Frontal cortex (tissue), 4 donors: ENCODE data around the gene WNT2B. TPM values are rescaled to one million over a fixed set of nuclear protein-coding genes. Genes with fewer than 3 reads are reported as not detected.

Experiments
- DNase-seq, 2 donors: peaks; one replicate each; pipeline ENCODE4 v3.0.0; 2012; ENCODE audit warnings: low spot score in 2 of 2
- FAIRE-seq: peaks from 2 replicates; lab custom pipeline; 2012; peaks lifted over from hg19 to GRCh38; lab: Jason Lieb, UNC
- total RNA-seq: library from RNA; depleted of rRNA; stranded (reverse); fragments of >200 nt; gene quantifications from one replicate; pipeline ENCODE4 v1.2.3, GENCODE V29; 2014
- donor health status: control.
- donor health status: control.
- donor health status: control.

WNT2B gene
- total RNA-seq, 1 donor from 2014 or later = 2.0 TPM

DNA sequence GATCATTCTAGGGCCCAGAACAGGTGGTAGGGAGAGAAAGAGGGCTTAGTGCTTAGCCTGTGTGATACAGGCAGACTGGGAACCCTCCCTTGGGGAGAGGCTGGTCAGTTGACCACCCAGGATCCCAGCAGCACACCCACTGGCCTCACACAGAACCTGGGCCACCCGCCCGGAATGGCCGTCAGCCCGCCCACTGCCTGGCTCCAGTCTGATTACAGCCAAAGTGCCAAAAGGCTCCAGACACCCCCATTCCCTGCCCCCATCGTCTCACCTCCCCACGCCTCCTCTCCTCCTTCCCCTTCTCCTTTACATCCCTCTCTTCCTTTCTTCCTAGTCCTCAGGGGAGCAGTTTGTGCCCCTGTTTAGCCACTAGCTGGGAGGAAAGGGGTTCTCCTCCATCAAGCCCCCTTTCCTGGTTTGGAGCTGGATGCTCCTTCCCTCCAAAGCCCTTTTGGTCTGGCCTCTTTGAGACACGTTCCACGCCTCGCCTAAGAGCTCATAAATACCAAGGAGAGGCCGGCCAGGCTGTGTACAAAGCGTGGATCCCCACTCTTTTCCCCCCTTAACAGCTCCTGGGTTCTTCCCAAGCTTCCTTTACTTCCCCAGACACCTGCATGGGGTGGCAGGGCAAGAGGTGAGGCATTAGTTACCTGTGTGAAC lies 4.6 kb upstream of the WNT2B start:
- no peak for DNase-seq
- no peak for FAIRE-seq

GRCh38 chr1:112504661-112505399 lies 3.9 kb upstream of the WNT2B start:
- DNase-seq = no peak
- FAIRE-seq = no peak

- DNase-seq = no peak
- no peak for FAIRE-seq
These were observed 3.4 kb upstream of the WNT2B start for GRCh38 chr1:112505400-112505785.

DNA sequence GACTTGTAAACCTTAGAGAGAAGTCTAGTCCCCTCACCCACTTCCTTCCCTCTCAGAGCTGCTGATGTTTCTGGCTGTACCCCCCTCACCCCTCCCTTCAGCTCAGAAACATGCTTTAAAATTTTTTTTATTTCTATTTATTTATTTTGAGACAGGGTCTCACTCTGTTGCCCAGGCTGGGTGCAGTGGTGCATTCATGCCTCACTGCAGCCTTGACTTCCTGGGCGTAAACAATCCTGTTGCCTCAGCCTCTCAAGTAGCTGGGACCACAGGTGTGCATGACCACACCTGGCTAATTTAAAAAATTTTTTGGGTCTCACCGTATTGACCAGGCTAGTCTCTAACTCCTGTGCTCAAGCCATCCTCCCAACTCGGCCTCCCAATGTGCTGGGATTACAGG lies 2.9 kb upstream of the WNT2B start:
- FAIRE-seq (no peak), DNase-seq (no peak)

DNA sequence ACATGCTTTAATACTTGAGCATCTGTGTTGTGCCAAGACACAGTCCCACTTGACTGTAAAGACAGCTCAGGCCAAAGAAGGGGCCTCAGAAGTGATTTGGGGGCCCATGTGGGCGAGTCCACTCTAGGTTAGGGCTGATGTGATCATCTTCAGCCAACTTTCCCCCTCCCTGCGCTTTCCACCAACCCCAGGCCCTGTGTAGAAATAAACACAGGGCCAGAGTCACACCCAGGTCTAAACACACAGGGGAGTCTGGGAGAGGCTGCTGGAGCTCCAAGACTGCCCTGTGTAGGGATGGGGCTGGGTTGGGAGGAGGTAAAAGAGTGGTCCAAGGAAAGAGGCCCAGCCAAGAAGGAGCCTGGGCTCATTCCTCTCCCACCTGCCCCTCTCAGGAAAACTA lies 2.5 kb upstream of the WNT2B start:
- DNase-seq (no peak), FAIRE-seq (no peak)

- FAIRE-seq = no peak
- DNase-seq = no peak
These were observed 2.0 kb upstream of the WNT2B start for GRCh38 chr1:112506731-112507130.

DNA sequence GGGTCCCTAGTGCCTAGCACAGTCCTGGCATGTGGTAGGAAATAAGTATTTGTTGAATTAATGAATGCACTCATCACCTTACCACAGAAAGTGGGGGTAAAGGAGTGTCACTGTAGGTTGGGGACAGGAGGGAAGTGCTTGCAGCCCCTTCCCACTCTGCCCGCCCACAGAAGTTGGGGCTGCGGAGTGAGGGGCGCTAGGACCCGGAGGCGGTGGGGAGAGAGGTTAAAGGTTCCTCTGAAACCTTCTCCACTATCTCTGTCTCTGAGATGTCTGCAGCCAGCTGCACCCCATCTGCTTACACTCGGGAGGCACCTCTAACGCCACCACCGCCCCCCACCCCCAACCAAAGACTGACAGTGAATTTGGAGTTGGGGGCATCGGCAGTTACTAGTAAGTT lies 1.4 kb upstream of the WNT2B start:
- FAIRE-seq = no peak
- DNase-seq = no peak

DNA sequence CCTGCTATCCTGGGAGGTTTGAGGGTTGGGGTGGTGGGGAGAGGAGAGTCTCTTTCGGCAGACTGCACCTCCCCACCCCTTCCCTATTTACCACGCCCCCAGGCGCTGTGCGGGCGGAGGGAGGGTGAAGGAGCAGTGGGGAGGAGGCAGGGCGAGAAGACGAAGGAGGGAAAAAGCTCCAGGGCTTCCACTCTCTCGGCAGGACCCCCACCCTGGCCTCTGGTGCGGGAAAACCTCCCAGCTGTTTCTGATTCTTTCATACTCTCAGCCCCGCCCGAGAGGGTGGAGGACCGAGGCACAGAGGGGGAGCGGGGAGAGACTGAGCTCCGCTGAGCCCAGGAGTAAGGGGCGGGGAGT lies 866 bp upstream of the WNT2B start:
- DNase-seq (no peak), FAIRE-seq (no peak)

GRCh38 chr1:112509005-112509659 lies 367 bp downstream of the WNT2B start:
- DNase-seq = no peak
- no peak for FAIRE-seq

- no peak for FAIRE-seq
- no peak for DNase-seq
These were observed 954 bp downstream of the WNT2B start for GRCh38 chr1:112509660-112510178.

DNA sequence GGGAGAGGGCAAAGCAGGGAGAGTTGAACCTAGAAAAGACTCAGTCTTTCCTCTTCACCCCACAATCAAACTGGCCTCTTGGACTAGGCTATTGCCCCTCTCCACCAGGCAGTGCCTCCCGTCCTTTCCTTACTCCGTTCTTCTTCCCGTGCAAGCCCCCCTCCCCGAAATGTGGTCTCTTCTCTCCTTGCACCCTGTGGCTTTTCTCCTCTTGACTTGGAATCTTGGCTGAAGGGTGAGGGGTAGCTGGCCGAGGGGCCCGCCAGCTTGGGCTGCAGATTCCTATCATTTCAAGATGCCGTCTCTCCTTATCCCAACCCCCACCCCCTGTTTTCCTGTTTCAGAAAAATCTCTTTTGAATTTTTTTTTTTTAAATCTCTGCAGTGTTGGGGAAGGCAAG lies 1.6 kb downstream of the WNT2B start:
- FAIRE-seq (no peak), DNase-seq (no peak)

DNA sequence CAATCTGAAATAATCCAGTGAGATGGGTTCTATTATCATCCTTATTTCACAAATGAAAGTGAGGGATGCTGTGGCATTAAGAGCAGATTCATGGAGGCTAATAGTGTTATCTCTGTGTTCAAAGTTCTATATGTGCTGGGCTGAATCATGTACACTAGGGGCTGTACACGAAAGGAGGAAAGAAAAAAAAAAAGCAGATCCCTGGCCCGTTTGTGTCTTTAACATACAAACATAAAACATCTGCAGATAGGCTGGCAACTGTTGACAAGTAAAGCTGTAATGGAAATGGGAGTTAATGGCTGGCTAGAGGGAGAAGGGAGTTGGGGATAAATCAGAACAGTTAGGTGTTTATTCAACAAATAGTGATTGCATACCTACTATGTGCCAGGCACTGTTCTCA lies 3.1 kb downstream of the WNT2B start:
- DNase-seq = no peak
- no peak for FAIRE-seq

DNA sequence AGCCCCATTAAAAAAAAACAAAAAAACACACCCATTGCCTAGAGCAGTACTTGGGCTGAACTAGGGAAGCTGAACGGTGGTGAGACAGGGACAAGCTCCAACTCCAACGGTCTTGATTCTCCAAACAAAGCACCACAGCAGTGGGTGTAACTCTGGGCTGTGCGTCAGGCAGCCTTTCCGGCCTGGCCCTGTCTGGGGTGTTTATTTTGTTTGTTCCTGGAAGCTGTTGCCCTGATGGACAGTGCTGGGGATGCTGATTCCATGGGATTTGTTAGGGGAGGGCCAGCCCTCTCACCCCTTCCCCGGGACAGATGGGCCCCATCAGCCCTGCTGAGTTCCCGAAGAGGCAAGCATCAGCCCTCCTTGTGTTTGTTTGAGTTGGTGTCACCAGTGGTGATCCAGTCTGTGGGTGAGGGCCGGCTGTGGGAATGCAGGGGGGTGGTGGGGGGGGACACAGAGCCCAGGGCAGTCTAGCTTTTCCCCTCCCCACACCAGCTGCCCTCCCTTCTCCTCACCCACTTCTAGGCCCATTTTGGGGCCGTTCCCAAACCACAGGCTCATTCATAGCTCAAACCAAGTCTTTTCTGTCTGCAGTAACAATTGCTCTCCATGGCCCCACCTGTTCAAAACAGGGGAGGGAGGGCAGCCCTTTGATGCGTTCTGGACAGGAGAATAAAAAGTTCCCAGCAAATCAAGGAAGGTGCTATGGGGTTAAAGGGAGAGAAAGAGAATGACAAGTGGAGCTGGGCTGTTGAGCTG lies 4.5 kb downstream of the WNT2B start:
- FAIRE-seq = no peak
- no peak for DNase-seq

DNA sequence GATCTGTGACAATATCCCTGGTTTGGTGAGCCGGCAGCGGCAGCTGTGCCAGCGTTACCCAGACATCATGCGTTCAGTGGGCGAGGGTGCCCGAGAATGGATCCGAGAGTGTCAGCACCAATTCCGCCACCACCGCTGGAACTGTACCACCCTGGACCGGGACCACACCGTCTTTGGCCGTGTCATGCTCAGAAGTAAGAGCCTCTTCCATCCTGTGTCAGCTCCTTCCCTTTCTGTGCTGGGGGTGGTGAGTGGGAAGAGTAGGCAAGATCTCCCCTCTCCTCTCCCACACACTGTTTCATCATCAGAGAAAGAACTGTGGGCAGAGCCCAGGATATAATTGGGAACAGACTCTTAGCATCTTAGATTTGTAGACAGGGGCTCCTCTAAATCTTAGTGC lies 6.1 kb downstream of the WNT2B start:
- no peak for FAIRE-seq
- DNase-seq = no peak

- DNase-seq = no peak
These were observed 6.7 kb downstream of the WNT2B start for GRCh38 chr1:112515311-112516009.

GRCh38 chr1:112516141-112516540 lies 7.4 kb downstream of the WNT2B start:
- no peak for DNase-seq
- FAIRE-seq = no peak

More at GRCh38 chr1:112515311-112516009, 6.7 kb downstream of the WNT2B start:
- FAIRE-seq = no peak

GRCh38 chr1:112517231-112517630 lies 8.5 kb downstream of the WNT2B start:
- DNase-seq (no peak), FAIRE-seq (no peak)

DNA sequence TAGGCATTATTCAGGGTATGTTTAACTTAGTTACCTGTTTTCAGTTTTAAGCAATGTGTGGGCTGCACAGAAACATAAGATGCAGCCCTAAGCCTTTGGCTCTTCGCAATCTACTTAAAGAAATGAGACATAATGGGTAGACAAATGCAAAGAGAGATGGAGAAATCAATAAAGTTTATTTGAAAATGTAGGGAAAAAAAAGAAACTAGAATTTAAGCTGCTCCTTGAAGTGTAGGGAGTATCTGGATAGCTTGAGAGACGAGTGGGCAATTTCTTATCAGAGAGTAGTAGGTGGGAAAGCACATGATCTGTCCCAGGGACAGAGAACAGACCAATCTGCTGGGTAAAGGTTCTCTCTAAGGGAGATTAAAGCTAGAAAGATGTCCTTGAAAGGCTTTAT lies 8.9 kb downstream of the WNT2B start:
- FAIRE-seq = no peak
- DNase-seq = no peak

DNA sequence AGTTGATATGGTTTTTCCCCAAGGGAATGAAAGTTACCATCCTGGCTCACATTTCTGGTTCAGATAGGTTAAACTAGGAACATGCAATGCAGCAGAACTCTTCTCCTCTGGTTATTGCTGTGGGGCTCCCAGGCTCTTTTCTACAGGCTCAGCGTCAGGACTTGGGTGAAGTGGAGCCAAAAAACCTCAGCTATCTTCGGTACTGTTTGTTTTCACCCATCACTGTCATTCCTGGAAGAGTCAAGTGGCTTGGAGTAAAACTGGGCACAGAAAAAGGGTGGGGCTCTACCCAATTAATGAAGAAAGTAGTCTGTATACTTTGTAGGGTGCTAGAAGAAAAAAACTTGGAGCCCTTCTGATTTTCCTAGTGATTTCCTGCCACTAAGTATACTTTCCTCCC lies 9.4 kb downstream of the WNT2B start:
- DNase-seq (no peak), FAIRE-seq (no peak)

DNA sequence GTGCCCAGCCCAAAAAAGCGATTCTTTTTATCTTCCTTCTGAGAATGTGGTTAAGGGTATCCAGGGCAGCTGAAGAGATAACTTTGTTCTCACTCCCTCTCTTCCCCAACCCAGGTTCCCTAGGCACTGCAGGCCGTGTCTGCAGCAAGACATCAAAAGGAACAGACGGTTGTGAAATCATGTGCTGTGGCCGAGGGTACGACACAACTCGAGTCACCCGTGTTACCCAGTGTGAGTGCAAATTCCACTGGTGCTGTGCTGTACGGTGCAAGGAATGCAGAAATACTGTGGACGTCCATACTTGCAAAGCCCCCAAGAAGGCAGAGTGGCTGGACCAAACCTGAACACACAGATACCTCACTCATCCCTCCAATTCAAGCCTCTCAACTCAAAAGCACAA lies 11.4 kb downstream of the WNT2B start:
- DNase-seq (no peak), FAIRE-seq (no peak)
